Heart left ventricle (tissue), 13 donors: ENCODE results near the gene MPZL1.

Experiments used
- CTCF ChIP-seq, 12 donors: fragments of 200-600 bp; sonication (generic) in 4 of 12; IDR thresholded peaks; one replicate each; pipeline versions ENCODE4 v1.5.0 to v1.8.0; 2018 to 2022; ENCODE audit warnings: antibody characterized with exemption in 12 of 12, mild to moderate bottlenecking in 5 of 12
- POLR2A ChIP-seq, 2 donors: fragments of 450-650 bp; IDR thresholded peaks; one replicate each; pipeline ENCODE4 v1.6.1; 2017; ENCODE audit warnings: antibody characterized with exemption in 2 of 2, mild to moderate bottlenecking in 2 of 2, moderate library complexity in 2 of 2
- donor health status: ischemic (EF 13 %, LVEDD 7.1; RV severe dilation, severe dysfunction).
- donor health status: DM: no; HTN: yes; CAD: no.
- donor health status: DM: no; HTN: no; CAD: no.
- donor health status: ischemic (EF 25% LVEDD 6.9; RV normal size, moderate dysfunction).
- donor health status: ischemic (EF 25% LVEDD 5.7; RV mildly dilated, moderate dysfunction).
- donor health status: ischemic (EF 35%, LVEDD 5.7; RV mildly dilated, moderate dysfunction).
- donor health status: nonischemic (EF 11% LVEDD 7.7; RV severe dilation, severe dysfunction).
- donor health status: DM: yes; HTN: yes; CAD: no.
- donor health status: PGD.
- donor health status: ischemic (EF 29% LVEDD 5.4; RV normal size, mild dysfunction).
- donor health status: nonischemic (EF 23%, LVEDD 6.1; RV moderate dilation, normal function).

GRCh38 chr1:167803358-167804207 lies 81.8 kb downstream of the MPZL1 start:
- no peak for TF ChIP-seq POLR2A (IDR thresholded peaks at IDR 0.05)
- peak; percentile 95 to 100 (median 97) for TF ChIP-seq CTCF (IDR thresholded peaks at IDR 0.05)
